Activated CD4-positive, alpha-beta T cell treated with anti-CD3 and anti-CD28 coated beads, Interleukin-2, amount 50 U/mL, for 1 hour (primary cell): ENCODE results near the gene RPTOR.

Source experiments
- DNase-seq: peaks from one replicate; pipeline ENCODE4 v3.0.0-alpha.2; 2020

The RPTOR gene

DNA sequence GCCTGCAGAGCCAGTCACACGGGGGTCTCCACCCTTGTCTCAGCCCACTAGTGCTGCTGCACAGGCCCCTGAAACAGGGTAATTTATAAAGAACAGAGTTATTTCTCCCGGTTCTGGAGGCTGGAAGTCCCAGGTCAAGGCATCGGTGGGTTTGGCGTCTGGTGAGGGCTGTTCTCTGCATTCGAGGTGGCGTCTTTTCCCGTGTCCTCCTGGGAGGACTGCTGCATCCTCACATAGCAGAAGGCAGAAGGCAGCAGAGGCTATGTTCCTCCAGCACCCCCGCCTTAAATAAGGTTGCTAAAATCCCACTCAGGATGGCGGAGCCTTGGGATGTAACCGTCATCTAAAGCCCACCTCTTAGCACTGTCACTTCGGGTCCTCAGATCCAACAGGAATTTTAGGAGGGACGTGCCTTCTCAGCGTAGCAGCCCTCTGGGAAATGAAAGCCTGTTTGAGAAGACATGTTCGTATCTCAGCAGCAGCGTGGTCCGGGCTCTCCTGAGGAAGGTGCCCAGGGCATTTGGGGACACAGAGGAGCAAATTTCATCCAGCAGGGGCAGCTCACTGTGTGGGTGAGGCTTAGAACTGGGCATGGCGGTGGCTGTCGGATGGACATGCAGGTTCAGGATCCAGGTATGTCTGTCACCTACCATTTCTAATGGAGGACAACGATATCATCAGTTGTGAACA, 225.4 kb downstream of the RPTOR start:
- no peak for DNase-seq

DNA sequence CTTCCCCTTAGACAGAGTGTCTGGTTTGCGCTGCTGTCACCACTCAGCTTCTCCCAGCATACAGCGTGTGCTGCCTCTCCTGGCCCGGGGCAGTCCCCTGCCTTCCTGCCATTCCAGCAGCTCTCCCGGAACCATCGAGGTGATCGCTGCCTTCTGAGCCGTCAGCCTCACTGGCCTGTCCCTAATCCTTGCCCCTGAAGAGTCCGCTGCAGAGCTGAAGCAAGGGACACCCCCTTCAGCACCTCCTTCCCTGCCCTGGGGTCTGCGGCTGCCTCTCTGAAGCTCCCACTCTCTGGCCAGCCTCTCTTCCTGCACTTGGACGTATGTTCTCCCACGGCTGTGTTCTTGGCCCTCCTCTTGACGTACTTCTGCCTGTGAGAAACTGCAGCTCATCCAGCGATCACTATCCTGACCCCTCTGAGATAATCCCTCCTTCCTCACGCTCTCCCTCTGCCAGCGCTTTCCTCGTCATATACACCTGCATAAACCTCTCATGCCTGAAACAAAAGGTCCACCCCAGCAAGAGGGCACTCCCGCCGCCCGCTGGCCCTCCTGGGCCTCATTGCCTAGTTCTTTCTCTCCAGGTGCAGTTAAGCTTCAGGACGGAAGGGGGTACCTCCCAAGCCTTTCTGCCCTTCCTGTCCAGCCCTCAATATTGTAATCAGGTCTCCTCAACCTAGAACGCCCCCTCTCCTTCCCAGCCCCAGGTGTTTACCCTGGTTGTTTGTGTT, 226.4 kb downstream of the RPTOR start:
- DNase-seq = no peak

DNA sequence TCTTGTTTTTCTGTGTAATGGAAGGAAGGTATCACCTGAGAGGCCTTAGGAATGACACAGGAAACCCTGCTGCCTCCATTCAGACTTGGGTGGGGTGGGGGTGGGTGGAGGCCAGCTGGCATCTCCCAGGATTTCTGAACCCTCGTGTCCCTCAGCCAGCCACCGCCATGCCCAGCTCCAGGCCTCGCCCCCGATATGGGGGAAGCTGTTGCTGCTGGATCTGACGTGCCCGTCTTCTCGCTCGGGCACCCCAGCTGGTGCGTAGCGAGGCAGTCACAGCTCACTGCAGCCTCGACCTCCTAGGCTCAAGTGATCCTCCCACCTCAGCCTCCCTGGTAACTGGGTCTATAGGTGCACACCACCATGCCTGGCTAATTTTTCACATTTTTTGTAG, 227.0 kb downstream of the RPTOR start:
- DNase-seq = no peak

DNA sequence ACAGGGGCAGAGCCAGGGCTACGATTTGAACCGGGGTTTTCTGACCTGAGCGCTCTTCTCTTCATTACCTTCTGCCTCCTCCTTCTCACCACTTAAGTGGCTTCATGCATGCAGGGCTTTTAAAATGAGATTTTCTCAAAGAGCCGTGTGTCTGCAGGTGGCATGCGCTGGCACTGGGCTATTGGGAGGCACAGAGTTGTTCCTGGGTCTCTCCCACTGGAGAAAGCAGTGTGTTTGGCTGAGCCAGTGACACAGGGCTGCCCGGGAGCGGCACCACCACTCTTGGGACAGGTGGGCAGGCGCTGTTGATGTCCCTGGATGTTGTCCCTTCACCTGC, 228.2 kb downstream of the RPTOR start:
- DNase-seq = no peak

GRCh38 chr17:80773243-80773991, 228.8 kb downstream of the RPTOR start:
- no peak for DNase-seq

DNA sequence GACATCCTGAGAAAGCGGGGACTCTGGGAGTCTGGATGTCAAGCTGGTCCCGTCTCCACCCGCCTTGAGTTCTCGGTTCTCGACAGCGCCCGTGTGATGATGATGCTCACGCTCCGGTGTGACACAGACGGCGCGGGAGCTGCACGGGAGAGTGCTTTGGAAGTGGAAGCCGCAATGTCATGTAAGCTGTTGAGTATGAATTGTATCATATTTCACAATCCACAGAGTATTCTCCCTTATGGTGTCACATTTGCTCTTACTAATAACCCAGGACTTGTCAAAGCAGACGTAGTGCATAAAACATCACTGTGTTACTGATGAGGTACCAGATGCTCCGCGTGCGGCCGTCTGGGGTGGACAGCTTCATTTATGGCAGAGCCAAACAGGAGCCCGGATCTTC, 229.5 kb downstream of the RPTOR start:
- no peak for DNase-seq

GRCh38 chr17:80774643-80775281, 230.1 kb downstream of the RPTOR start:
- no peak for DNase-seq

- DNase-seq = no peak
Observed at GRCh38 chr17:80775863-80776262, 231.2 kb downstream of the RPTOR start.

DNA sequence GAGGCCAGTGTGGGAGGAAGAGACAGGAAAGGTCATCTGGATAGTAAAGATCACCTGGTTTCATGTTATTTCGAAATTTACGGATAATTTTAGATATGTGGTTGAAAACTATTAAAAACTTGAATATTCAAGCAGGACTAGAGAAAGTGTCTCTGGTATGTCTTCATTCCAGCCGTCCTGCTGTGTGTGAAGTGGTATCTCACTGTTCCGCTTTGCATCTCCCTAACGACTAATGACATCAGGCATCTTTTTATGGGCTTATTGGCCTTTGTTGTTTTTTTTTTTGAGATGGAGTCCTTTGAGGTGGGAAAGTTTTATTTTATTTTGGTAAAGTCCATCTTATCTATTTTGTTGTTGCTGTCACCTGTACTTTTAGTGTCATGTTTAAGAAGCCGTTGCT, 232.6 kb downstream of the RPTOR start:
- DNase-seq = no peak

GRCh38 chr17:80778716-80779115, 234.1 kb downstream of the RPTOR start:
- no peak for DNase-seq

- no peak for DNase-seq
Observed at GRCh38 chr17:80779336-80779735, 234.7 kb downstream of the RPTOR start.

GRCh38 chr17:80779961-80780380, 235.3 kb downstream of the RPTOR start:
- no peak for DNase-seq

GRCh38 chr17:80780381-80781198, 236.0 kb downstream of the RPTOR start:
- DNase-seq = no peak

DNA sequence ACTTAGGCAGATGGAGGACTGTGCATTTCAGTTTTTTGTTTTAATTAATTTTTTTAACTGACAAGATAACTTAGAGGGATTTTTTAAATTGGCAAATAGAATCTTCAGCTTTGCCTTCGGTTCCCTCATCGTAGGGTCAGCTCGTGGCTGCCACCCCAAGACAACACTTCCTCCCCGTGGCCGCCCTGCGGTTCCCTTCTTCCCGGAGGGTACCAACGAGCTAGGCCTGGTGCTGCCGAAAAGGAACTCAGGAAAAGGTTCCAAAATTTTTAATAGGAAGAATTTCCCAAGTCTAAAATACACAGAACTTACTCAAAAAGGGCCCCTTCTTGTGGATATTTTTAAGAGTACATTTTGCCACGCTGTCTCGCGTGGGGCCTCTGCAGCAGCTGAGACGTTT, 236.6 kb downstream of the RPTOR start:
- DNase-seq = no peak

DNA sequence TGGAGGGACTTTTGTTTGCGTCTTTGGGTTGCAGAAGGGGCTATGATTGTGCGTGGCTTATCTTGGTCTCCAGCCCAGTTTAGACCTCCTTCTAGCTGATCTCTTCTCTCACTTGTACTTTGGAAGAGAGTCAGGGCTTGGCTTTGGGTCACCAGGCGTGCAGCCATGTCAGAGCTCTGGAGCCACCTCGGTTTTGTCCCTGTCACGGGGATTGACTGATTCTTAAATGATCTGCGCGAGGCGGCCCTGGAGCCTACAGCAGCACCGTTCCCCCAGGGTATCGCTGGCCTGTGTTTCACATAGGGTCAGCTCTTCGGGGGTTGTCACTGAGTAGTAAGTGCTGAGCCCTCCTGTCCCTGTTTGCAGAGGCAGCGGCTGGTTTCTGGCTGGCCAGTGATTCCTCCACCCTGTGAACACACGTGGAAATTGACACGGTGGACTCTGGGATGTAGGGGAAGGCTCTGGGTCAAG, 237.2 kb downstream of the RPTOR start:
- no peak for DNase-seq

- DNase-seq = peak; percentile 54
Observed at GRCh38 chr17:80782536-80783427, 238.1 kb downstream of the RPTOR start.

DNA sequence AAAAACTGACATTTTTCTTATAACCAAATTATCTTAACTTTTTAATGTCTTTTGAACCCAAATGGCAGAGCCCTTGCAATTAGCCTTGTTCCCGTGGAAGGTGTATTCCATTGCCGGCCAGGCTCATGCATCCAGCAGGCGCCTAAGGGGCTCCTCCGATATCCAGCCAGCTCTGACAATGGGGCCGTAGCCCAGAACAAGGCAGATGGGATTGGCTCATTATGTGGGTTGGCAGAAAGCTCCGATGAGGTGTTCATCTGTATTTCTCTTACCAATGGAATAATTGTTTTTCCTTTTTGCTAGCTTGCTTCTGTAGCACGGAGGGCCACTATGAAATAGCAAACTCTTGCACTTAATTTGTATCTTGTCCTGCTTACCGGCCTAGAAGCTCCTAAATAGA, 238.8 kb downstream of the RPTOR start:
- no peak for DNase-seq

DNA sequence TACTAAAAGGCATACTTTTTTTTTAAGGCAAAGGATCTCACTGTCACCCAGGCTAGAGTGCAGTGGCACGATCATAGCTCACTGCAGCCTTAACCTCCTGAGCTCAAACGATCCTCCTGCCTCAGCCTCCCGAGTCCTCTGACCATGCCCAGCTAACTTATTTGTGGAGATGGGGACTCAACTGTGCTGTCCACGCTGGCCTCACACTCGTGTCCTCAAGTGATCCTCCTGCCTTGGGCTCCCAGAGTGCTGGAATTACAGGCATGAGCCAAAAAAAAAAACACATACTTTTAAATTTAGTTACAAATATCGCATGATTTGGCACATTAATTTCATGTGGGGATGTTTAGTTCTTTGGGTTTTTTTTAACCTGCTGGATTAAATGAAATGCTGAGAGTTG, 239.3 kb downstream of the RPTOR start:
- DNase-seq = no peak

DNA sequence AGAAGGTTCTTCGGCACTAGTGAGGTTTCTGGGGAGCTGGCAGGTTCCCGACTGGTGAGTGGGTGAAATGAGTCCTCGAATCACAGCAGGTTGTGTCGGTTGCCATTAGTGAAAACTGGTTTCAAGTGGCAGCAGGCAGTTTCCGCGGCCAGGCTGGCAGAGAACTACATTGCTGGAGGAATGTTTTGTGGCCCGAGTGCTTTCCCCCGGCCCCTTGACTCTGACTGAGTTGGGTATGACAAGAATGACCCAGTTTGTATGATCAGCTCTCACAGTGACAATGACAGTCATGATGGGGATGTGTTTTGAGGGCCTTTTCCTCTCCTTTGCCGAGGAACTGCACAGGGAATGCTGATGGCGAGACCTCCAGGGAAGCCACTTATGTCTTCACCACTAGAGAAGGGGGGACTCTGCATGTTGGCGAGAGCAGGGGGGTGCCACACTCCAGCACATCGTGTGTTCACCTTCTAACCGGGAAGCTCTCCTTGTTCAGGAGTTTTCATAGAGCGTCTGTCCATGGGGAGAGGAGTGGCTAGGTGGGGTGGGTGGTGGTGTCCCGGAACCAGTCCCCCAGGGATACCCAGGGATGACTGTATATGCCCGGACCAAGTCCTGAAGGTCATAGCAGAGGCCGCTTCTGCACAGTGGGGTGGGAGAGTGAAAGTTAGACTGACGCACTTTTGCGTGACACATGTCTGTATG, 241.0 kb downstream of the RPTOR start:
- no peak for DNase-seq

GRCh38 chr17:80786470-80786869, 241.8 kb downstream of the RPTOR start:
- no peak for DNase-seq

GRCh38 chr17:80786887-80787286, 242.2 kb downstream of the RPTOR start:
- DNase-seq = no peak
